K562 treated with DMSO at 1 percent for 48 hours (cell line): ENCODE results near the gene ZNF564. TPM values are rescaled to one million over a fixed set of nuclear protein-coding genes. Genes with fewer than 3 reads are reported as not detected.

Experiments
- total RNA-seq: library from RNA; unstranded; fragments of 300-600 nt; gene quantifications from 2 replicates; pipeline ENCODE4 v1.2.3, GENCODE V29; 2022; ENCODE audit warnings: low replicate concordance; ENCODE audit errors: extremely low read depth

Gene ZNF564
- total RNA-seq: not detected in 2 replicates

GRCh38 chr19:12551060-12551832 is at the start of gene ZNF564:
TSS of gene ZNF564 (minus strand) at chr19:12551482. CDS start at chr19:12551332, 150 bp downstream.

GRCh38 chr19:12484371-12485051 is 66.8 kb downstream of the ZNF564 start, which contains the start of gene ZNF709:
TSS of gene ZNF709 (minus strand) at chr19:12484816. CDS start at chr19:12484657, 159 bp downstream.

Other genes starting within 250 kb of the ZNF564 start
- gene ZNF563, start 217.8 kb downstream of the ZNF564 start, total RNA-seq: not detected in 2 replicates
- not detected in 2 replicates for gene ZNF442, start 185.8 kb downstream of the ZNF564 start, total RNA-seq
- gene ZNF799, start 150.2 kb downstream of the ZNF564 start, total RNA-seq: not detected in 2 replicates
- gene ZNF443, start 110.5 kb downstream of the ZNF564 start, total RNA-seq: not detected in 2 replicates
- gene ZNF709, start 66.7 kb downstream of the ZNF564 start, total RNA-seq: not detected in 2 replicates
- not detected in 2 replicates for gene ZNF490, start 59.3 kb upstream of the ZNF564 start, total RNA-seq
- gene ZNF791, start 59.4 kb upstream of the ZNF564 start, total RNA-seq: not detected in 2 replicates
- gene MAN2B1, start 115.3 kb upstream of the ZNF564 start, total RNA-seq: not detected in 2 replicates
- gene WDR83, start 115.3 kb upstream of the ZNF564 start, total RNA-seq: not detected in 2 replicates
- gene DHPS, start 130.4 kb upstream of the ZNF564 start, total RNA-seq: not detected in 2 replicates
- gene GNG14, start 136.5 kb upstream of the ZNF564 start, total RNA-seq: not detected in 2 replicates
- gene FBXW9, start 145.1 kb upstream of the ZNF564 start, total RNA-seq: not detected in 2 replicates
- 258 TPM in 1 of 2 replicates, not detected in the other for gene TNPO2, start 172.4 kb upstream of the ZNF564 start, total RNA-seq
- gene TRIR, start 183.2 kb upstream of the ZNF564 start, total RNA-seq: not detected in 2 replicates
- gene GET3, start 186.0 kb upstream of the ZNF564 start, total RNA-seq: not detected in 2 replicates
- gene BEST2, start 200.3 kb upstream of the ZNF564 start, total RNA-seq: not detected in 2 replicates
- gene HOOK2, start 224.1 kb upstream of the ZNF564 start, total RNA-seq: not detected in 2 replicates
- gene JUNB, start 240.0 kb upstream of the ZNF564 start, total RNA-seq: not detected in 2 replicates